Endothelial cell (in vitro differentiated cells): ENCODE results near the gene SIRT2. TPM values are rescaled to one million over a fixed set of nuclear protein-coding genes. Genes with fewer than 3 reads are reported as not detected.

Experiments used
- DNase-seq: peaks from one replicate; pipeline ENCODE4 v3.0.0; 2021; ENCODE audit warnings: low spot score
- H3K27ac Mint-ChIP-seq: one replicate; pipeline ENCODE4 v1.8.0; 2021; ENCODE audit warnings: mixed read lengths, inconsistent platforms; ENCODE audit not compliant: unreplicated experiment
- H3K27me3 Mint-ChIP-seq: one replicate; pipeline ENCODE4 v1.8.0; 2021; ENCODE audit warnings: mild to moderate bottlenecking, moderate library complexity, mixed read lengths, inconsistent platforms; ENCODE audit not compliant: unreplicated experiment
- H3K36me3 Mint-ChIP-seq: one replicate; pipeline ENCODE4 v1.8.0; 2021; ENCODE audit warnings: mild to moderate bottlenecking, low read depth, mixed read lengths, inconsistent platforms; ENCODE audit not compliant: unreplicated experiment
- H3K4me1 Mint-ChIP-seq: one replicate; pipeline ENCODE4 v1.8.0; 2021; ENCODE audit warnings: mild to moderate bottlenecking, mixed read lengths, inconsistent platforms; ENCODE audit not compliant: unreplicated experiment
- H3K4me3 Mint-ChIP-seq: one replicate; pipeline ENCODE4 v1.8.0; 2021; ENCODE audit warnings: mild to moderate bottlenecking, mixed read lengths, inconsistent platforms; ENCODE audit not compliant: unreplicated experiment
- H3K9me3 Mint-ChIP-seq: one replicate; pipeline ENCODE4 v1.8.0; 2021; ENCODE audit warnings: mixed read lengths, inconsistent platforms; ENCODE audit not compliant: unreplicated experiment
- total RNA-seq: library from RNA; stranded (reverse); fragmentation: NEBNext Ultra II Directional; extraction: Animal tissue kit (Norgen Biotek cat#: 25700); gene quantifications from one replicate; pipeline ENCODE4 v1.2.1, GENCODE V29; 2021; ENCODE audit not compliant: unreplicated experiment
- TF ChIP-seq, protein P1 (sequence below): fragments of 200-600 bp; sonication (generic); IDR thresholded peaks from one replicate; pipeline ENCODE4 v1.5.0; 2021; ENCODE audit warnings: antibody characterized with exemption; ENCODE audit not compliant: unreplicated experiment

SIRT2 gene
- total RNA-seq, 1 donor from 2014 or later: 45.9 TPM

DNA sequence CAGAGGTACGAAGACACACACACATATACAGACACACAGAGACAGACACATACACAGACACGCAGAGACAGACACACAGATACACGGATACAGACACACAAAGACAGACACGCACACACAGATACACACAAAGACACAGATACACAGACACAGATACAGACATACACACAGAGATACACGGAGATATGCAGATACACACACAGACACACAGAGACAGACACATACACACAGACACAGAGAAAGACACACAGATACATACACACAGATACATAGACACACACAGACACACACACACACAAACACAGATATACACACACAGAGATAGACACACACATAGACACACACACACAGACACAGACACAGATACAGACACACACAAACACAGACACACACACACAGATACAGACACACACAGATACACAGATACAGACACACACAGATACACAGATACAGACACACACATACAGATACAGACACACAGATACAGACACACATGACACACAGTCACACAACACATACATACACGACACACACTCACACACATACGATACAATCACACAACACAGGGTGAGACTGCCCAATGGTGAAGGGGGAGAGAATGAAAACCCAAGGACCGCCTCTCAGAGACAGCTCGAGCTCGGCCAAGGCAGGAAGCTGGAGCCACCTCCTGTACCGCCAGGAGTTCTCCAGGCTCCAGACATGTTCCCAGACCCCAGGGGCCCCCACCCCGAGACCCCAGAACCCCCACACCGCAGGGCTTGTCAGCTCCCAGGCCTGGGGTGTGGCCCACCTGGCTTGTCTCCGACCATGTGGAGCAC, 21.4 kb upstream of the SIRT2 start:
- Mint-ChIP-seq H3K4me1 (peaks cover 12% of the 10 kb centered on the region), H3K27ac (no peak overlapping the region), H3K4me3 (no peak overlapping the region), H3K27me3 (peaks cover 5% of the 10 kb centered on the region), H3K9me3 (no peaks in the 10 kb centered on the region), H3K36me3 (peaks cover 15% of the 10 kb centered on the region)
- TF ChIP-seq, protein P1, sequence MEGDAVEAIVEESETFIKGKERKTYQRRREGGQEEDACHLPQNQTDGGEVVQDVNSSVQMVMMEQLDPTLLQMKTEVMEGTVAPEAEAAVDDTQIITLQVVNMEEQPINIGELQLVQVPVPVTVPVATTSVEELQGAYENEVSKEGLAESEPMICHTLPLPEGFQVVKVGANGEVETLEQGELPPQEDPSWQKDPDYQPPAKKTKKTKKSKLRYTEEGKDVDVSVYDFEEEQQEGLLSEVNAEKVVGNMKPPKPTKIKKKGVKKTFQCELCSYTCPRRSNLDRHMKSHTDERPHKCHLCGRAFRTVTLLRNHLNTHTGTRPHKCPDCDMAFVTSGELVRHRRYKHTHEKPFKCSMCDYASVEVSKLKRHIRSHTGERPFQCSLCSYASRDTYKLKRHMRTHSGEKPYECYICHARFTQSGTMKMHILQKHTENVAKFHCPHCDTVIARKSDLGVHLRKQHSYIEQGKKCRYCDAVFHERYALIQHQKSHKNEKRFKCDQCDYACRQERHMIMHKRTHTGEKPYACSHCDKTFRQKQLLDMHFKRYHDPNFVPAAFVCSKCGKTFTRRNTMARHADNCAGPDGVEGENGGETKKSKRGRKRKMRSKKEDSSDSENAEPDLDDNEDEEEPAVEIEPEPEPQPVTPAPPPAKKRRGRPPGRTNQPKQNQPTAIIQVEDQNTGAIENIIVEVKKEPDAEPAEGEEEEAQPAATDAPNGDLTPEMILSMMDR: no peak
- no peak for DNase-seq

DNA sequence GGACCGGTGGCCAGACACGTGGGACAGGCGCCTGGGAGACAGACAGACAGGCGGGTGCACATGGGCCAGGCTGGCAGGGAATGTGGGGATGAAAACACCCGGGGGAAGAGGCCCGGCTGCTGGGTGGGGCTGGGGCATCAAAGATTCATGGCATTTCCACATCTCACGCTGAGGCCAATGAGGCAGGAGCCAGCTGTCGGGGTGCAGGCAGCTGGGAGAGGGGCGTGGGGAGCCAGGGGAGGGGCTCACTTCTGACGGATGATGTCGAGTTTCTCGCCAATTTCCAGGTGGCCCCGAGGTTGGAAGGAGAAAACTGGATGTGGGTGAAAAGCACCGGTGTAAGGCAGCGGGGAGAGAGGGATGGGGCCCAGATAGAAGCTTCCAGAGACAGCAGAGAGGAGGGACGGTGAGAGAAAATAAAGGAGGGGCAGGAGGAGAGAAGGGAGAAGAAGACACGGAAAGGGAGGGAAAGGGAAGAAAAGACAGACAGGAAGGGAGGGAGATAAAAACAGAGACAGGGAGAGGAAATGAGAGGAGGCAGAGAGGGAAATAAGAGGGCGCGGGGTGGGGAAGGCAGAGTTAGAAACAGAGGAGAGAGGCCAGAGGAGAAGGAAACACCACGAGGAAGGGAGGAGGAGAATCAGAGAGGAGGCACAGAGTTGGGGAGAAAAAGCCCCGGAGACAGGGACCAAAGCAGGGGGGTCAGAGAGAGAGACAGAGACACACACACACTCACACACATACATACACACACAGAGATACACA, 20.6 kb upstream of the SIRT2 start:
- DNase-seq: no peak
- Mint-ChIP-seq H3K27me3 (peaks cover 5% of the 10 kb centered on the region), H3K27ac (no peak overlapping the region), H3K9me3 (no peaks in the 10 kb centered on the region), H3K4me3 (no peak overlapping the region), H3K36me3 (peaks cover 10% of the 10 kb centered on the region), H3K4me1 (peaks cover 12% of the 10 kb centered on the region)
- TF ChIP-seq, protein P1: no peak

DNA sequence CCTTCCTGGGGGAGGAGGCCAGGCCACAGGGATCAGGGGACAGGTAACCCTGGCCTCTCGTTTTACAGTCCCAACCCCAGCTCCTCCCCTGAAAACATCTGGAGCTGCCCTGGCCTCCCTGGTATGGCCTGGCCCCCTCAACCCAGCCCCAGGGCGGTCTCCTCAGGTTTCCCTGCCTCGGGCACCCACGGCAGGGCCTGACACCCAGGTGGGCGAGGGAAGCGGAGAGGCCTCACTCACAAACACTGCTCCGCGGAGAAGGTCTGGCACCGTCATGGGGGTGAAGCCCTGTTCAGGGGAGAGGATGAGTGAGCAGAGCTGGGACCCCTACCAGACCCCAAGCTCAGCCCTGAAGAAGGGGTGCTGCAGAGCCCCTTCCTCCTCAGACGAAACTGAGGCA, 19.1 kb upstream of the SIRT2 start:
- Mint-ChIP-seq H3K27me3 (peaks cover 10% of the 10 kb centered on the region), H3K4me3 (no peak overlapping the region), H3K36me3 (peaks cover 4% of the 10 kb centered on the region), H3K9me3 (no peaks in the 10 kb centered on the region), H3K27ac (no peak overlapping the region), H3K4me1 (peaks cover 15% of the 10 kb centered on the region)
- DNase-seq: no peak
- TF ChIP-seq, protein P1: no peak

DNA sequence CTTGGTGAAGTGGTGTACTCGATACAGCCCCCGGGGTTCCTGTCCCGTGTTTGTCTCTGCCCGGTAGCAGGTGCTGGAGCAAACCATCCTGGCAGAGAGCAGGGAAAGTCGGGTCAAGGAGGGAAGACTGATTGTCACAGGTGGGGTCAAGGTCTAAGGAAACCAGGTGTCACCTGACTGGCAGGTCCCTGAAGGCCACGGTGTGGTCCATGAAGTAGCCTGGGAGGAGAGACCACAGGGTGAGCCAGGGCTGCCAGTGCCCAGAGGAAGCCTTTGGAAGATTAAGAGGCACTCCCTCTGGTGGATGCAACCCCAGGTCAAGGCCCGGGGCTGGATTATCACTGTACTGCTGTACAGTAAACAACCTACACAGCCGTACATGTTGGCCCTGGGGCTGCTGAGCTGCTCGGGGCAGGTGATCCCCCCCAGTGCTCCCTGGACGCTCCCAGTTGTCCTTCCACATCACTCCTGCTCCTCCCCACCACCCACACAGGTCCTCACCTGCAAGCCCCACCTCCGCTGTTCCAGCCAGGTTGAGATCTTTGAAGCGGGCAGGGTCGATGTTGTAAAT, 18.6 kb upstream of the SIRT2 start:
- peaks cover 4% of the 10 kb centered on the region for H3K36me3 Mint-ChIP-seq
- H3K4me3 Mint-ChIP-seq: no peak overlapping the region
- DNase-seq: peak; percentile 38
- H3K9me3 Mint-ChIP-seq: no peaks in the 10 kb centered on the region
- H3K27me3 Mint-ChIP-seq: peaks cover 10% of the 10 kb centered on the region
- H3K4me1 Mint-ChIP-seq: peaks cover 15% of the 10 kb centered on the region
- TF ChIP-seq, protein P1: no peak
- no peak overlapping the region for H3K27ac Mint-ChIP-seq
